Effector memory CD4-positive, alpha-beta T cell (primary cell): ENCODE measurements around the gene NEBL.

Experiments
- DNase-seq, 3 donors: peaks; one replicate each; pipeline ENCODE4 v3.0.0-alpha.2; 2020
- H3K27ac ChIP-seq: 2 replicates; pipeline ENCODE4 v1.7.0; 2013; ENCODE audit warnings: mild to moderate bottlenecking, low read length, moderate library complexity; ENCODE audit not compliant: insufficient read depth, poor library complexity, severe bottlenecking
- H3K27me3 ChIP-seq: replicated peaks from 2 replicates; pipeline ENCODE4 v1.7.0; 2013; ENCODE audit warnings: mild to moderate bottlenecking, low read length; ENCODE audit not compliant: insufficient read depth, control insufficient read depth, poor library complexity, severe bottlenecking
- H3K36me3 ChIP-seq: 2 replicates; pipeline ENCODE4 v1.7.0; 2013; ENCODE audit warnings: mild to moderate bottlenecking, low read length, moderate library complexity; ENCODE audit not compliant: control insufficient read depth, insufficient read depth
- H3K4me1 ChIP-seq: 2 replicates; pipeline ENCODE4 v1.7.0; 2013; ENCODE audit warnings: low read length, mild to moderate bottlenecking; ENCODE audit not compliant: control insufficient read depth, insufficient read depth, poor library complexity, severe bottlenecking
- H3K4me3 ChIP-seq: 2 replicates; pipeline ENCODE4 v1.7.0; 2013; ENCODE audit warnings: low read length, low read depth, mild to moderate bottlenecking; ENCODE audit not compliant: insufficient read depth, poor library complexity, severe bottlenecking
- H3K9me3 ChIP-seq: 2 replicates; pipeline ENCODE4 v1.7.0; 2013; ENCODE audit warnings: mild to moderate bottlenecking, low read length, moderate library complexity; ENCODE audit not compliant: control insufficient read depth

NEBL gene

GRCh38 chr10:20742737-20743541, 154.2 kb downstream of the NEBL start:
- no peak for DNase-seq
- H3K27ac ChIP-seq, result no peak overlapping the region
- no peaks in the 10 kb centered on the region for H3K36me3 ChIP-seq
- no peaks in the 10 kb centered on the region for H3K27me3 ChIP-seq
- H3K9me3 ChIP-seq, result no peaks in the 10 kb centered on the region
- H3K4me3 ChIP-seq, result no peak overlapping the region
- no peaks in the 10 kb centered on the region for H3K4me1 ChIP-seq

GRCh38 chr10:20740120-20740519, 157.0 kb downstream of the NEBL start:
- Histone ChIP-seq H3K4me1 (no peaks in the 10 kb centered on the region), H3K9me3 (no peaks in the 10 kb centered on the region), H3K4me3 (no peak overlapping the region), H3K27ac (no peak overlapping the region), H3K36me3 (no peaks in the 10 kb centered on the region), H3K27me3 (no peaks in the 10 kb centered on the region)
- DNase-seq, result no peak

GRCh38 chr10:20737107-20737506, 160.0 kb downstream of the NEBL start:
- H3K27ac ChIP-seq, result no peak overlapping the region
- no peak overlapping the region for H3K4me3 ChIP-seq
- DNase-seq, result no peak
- H3K36me3 ChIP-seq, result no peaks in the 10 kb centered on the region
- H3K9me3 ChIP-seq, result no peaks in the 10 kb centered on the region
- H3K4me1 ChIP-seq, result no peaks in the 10 kb centered on the region
- no peaks in the 10 kb centered on the region for H3K27me3 ChIP-seq
